Stimulated activated naive CD4-positive, alpha-beta T cell (primary cell): ENCODE data around the gene EBF3.

Source experiments
- DNase-seq, 6 experiments: peaks; one replicate each; lab custom pipeline; 2025; lab: John Stamatoyannopoulos, UW

EBF3 gene

GRCh38 chr10:129959544-129960480, 4.3 kb downstream of the EBF3 start:
- no peak for DNase-seq

GRCh38 chr10:129958629-129959543, 5.2 kb downstream of the EBF3 start:
- DNase-seq: peak in 2 of 6 experiments; percentile 10 to 40

- peak in 1 of 6 experiments; percentile 40 for DNase-seq
These were observed 5.9 kb downstream of the EBF3 start for GRCh38 chr10:129958148-129958628.

GRCh38 chr10:129956876-129957673, 7.0 kb downstream of the EBF3 start:
- DNase-seq: no peak

- no peak for DNase-seq
These were observed 7.8 kb downstream of the EBF3 start for GRCh38 chr10:129956286-129956670.

- DNase-seq: no peak
These were observed 8.3 kb downstream of the EBF3 start for GRCh38 chr10:129955601-129956285.

GRCh38 chr10:129954492-129955315, 9.4 kb downstream of the EBF3 start:
- no peak for DNase-seq

- no peak for DNase-seq
These were observed 10.7 kb downstream of the EBF3 start for GRCh38 chr10:129953119-129954051.

GRCh38 chr10:129952378-129953118, 11.5 kb downstream of the EBF3 start:
- no peak for DNase-seq

GRCh38 chr10:129951970-129952265, 12.2 kb downstream of the EBF3 start:
- DNase-seq: no peak

- no peak for DNase-seq
These were observed 12.7 kb downstream of the EBF3 start for GRCh38 chr10:129951101-129951969.

- DNase-seq: no peak
These were observed 13.4 kb downstream of the EBF3 start for GRCh38 chr10:129950676-129951075.

- no peak for DNase-seq
These were observed 14.2 kb downstream of the EBF3 start for GRCh38 chr10:129949891-129950291.

GRCh38 chr10:129949411-129949810, 14.7 kb downstream of the EBF3 start:
- DNase-seq: no peak

GRCh38 chr10:129946859-129947258, 17.2 kb downstream of the EBF3 start:
- no peak for DNase-seq

GRCh38 chr10:129945941-129946760, 17.9 kb downstream of the EBF3 start:
- no peak for DNase-seq

GRCh38 chr10:129945526-129945925, 18.5 kb downstream of the EBF3 start:
- no peak for DNase-seq
